IMR-90 (cell line): ENCODE measurements around the gene HMBS. TPM values are rescaled to one million over a fixed set of nuclear protein-coding genes. Genes with fewer than 3 reads are reported as not detected.

Experiments used
- ATAC-seq: fragments of 200-7000 bp; cut with Tn5 transposase; 2 replicates; pipeline ENCODE4 v1.9.1; 2020; ENCODE audit warnings: low read depth, mild to moderate bottlenecking, moderate library complexity
- BruUV-seq: library from RNA; stranded (reverse); fragments of 400-500 nt; replicated peaks from 2 replicates; lab custom pipeline; 2021; lab: Mats Ljungman, UMichigan
- CTCF ChIA-PET: fragments of 300-600 bp; formaldehyde crosslinking; extraction: SDS; loops from one replicate; lab custom pipeline; 2021; ENCODE audit warnings: antibody characterized with exemption; lab: Yijun Ruan, JAX
- POLR2A ChIA-PET: fragments of 300-600 bp; sonication (Branson Sonifier 250); formaldehyde crosslinking; loops from one replicate; lab custom pipeline; 2022; ENCODE audit warnings: antibody characterized with exemption; ENCODE audit not compliant: unreplicated experiment; lab: Charles Lee
- DNase-seq: peaks from one replicate; pipeline ENCODE4 v3.0.0; 2013
- H2AFZ ChIP-seq: replicated peaks from 2 replicates; pipeline ENCODE3; 2013; ENCODE audit warnings: low read length, mild to moderate bottlenecking; ENCODE audit not compliant: poor library complexity
- H2AK5ac ChIP-seq: 2 replicates; pipeline ENCODE4 v1.6.1; 2013; ENCODE audit warnings: low read depth, low read length, inconsistent platforms
- H2AK9ac ChIP-seq: replicated peaks from 2 replicates; pipeline ENCODE3; 2013; ENCODE audit warnings: mild to moderate bottlenecking, low read depth, low read length, moderate library complexity; ENCODE audit not compliant: poor library complexity
- H2BK120ac ChIP-seq: 2 replicates; pipeline ENCODE4 v1.6.1; 2013; ENCODE audit warnings: low read depth, low read length, inconsistent platforms
- H2BK15ac ChIP-seq: 3 replicates; pipeline ENCODE4 v1.6.1; 2013; ENCODE audit warnings: low read depth, low read length, inconsistent platforms
- H2BK20ac ChIP-seq: 2 replicates; pipeline ENCODE4 v1.6.1; 2013; ENCODE audit warnings: low read depth, mild to moderate bottlenecking, inconsistent platforms, low read length, moderate library complexity
- H2BK5ac ChIP-seq: 2 replicates; pipeline ENCODE4 v1.6.1; 2013; ENCODE audit warnings: mild to moderate bottlenecking, low read depth, low read length, inconsistent platforms; ENCODE audit not compliant: poor library complexity, severe bottlenecking
- H3K14ac ChIP-seq: replicated peaks from 2 replicates; pipeline ENCODE4 v1.6.1; 2013; ENCODE audit warnings: low read depth, low read length, inconsistent platforms
- H3K18ac ChIP-seq: 2 replicates; pipeline ENCODE4 v1.6.1; 2013; ENCODE audit warnings: low read depth, low read length, control low read depth
- H3K23ac ChIP-seq: 2 replicates; pipeline ENCODE4 v1.6.1; 2013; ENCODE audit warnings: low read depth, low read length, inconsistent platforms
- H3K27ac ChIP-seq: 2 replicates; pipeline ENCODE4 v1.5.1; 2013; ENCODE audit warnings: mild to moderate bottlenecking, control low read depth, low read length; ENCODE audit not compliant: insufficient read depth
- H3K27me3 ChIP-seq: 2 replicates; pipeline ENCODE4 v1.6.1; 2013; ENCODE audit warnings: low read length; ENCODE audit not compliant: control insufficient read depth, insufficient read depth
- H3K36me3 ChIP-seq: 2 replicates; pipeline ENCODE4 v1.6.1; 2013; ENCODE audit warnings: low read length, mixed read lengths; ENCODE audit not compliant: control insufficient read depth, insufficient read depth
- H3K4ac ChIP-seq: 2 replicates; pipeline ENCODE4 v1.6.1; 2013; ENCODE audit warnings: low read depth, low read length, inconsistent platforms
- H3K4me1 ChIP-seq: 2 replicates; pipeline ENCODE4 v1.6.1; 2013; ENCODE audit warnings: low read length, mixed read lengths; ENCODE audit not compliant: control insufficient read depth, insufficient read depth
- H3K4me2 ChIP-seq: 2 replicates; pipeline ENCODE4 v1.6.1; 2013; ENCODE audit warnings: low read depth, mild to moderate bottlenecking, control low read depth, low read length, moderate library complexity
- H3K4me3 ChIP-seq: 2 replicates; pipeline ENCODE4 v1.5.1; 2013; ENCODE audit warnings: low read depth, mild to moderate bottlenecking, control low read depth, low read length, moderate library complexity; ENCODE audit not compliant: insufficient read depth
- H3K56ac ChIP-seq: 2 replicates; pipeline ENCODE4 v1.6.1; 2013; ENCODE audit warnings: low read length, inconsistent platforms; ENCODE audit not compliant: insufficient read depth; ENCODE audit errors: extremely low read depth
- H3K79me1 ChIP-seq, 2 experiments: 2 replicates each; pipeline ENCODE4 v1.6.1; 2013; ENCODE audit warnings: low read length in 2 of 2, inconsistent platforms in 1 of 2, low read depth in 1 of 2
- H3K9ac ChIP-seq: 2 replicates; pipeline ENCODE4 v1.6.1; 2013; ENCODE audit warnings: low read depth, low read length, control low read depth
- H3K9me1 ChIP-seq: 2 replicates; pipeline ENCODE4 v1.6.1; 2013; ENCODE audit warnings: low read length, inconsistent platforms; ENCODE audit not compliant: insufficient read depth
- H3K9me3 ChIP-seq: 2 replicates; pipeline ENCODE4 v1.6.1; 2013; ENCODE audit warnings: low read length; ENCODE audit not compliant: control insufficient read depth, insufficient read depth
- H4K20me1 ChIP-seq: 2 replicates; pipeline ENCODE4 v1.6.1; 2013; ENCODE audit warnings: low read length, inconsistent platforms; ENCODE audit not compliant: insufficient read depth
- H4K5ac ChIP-seq: 2 replicates; pipeline ENCODE4 v1.6.1; 2013; ENCODE audit warnings: mild to moderate bottlenecking, low read depth, low read length, control low read depth
- H4K8ac ChIP-seq, 2 experiments: 2 replicates each; pipeline ENCODE4 v1.6.1; 2013; ENCODE audit warnings: low read depth in 2 of 2, low read length in 2 of 2, control low read depth in 1 of 2, inconsistent platforms in 1 of 2
- H4K91ac ChIP-seq: 2 replicates; pipeline ENCODE4 v1.6.1; 2013; ENCODE audit warnings: low read depth, low read length, inconsistent platforms; ENCODE audit not compliant: insufficient read depth
- BHLHE40 ChIP-seq: fragments of 150-350 bp; IDR thresholded peaks from 2 replicates; pipeline ENCODE4 v1.6.1; 2016; ENCODE audit warnings: mild to moderate bottlenecking, low read depth, low read length
- CEBPB ChIP-seq: IDR thresholded peaks from 2 replicates; pipeline ENCODE4 v1.6.1; 2012; ENCODE audit warnings: low read depth, low read length, improper control_type of control experiment
- ELK1 ChIP-seq: fragments of 150-350 bp; IDR thresholded peaks from 2 replicates; pipeline ENCODE4 v1.6.1; 2016; ENCODE audit warnings: low read depth, mild to moderate bottlenecking, low read length, moderate library complexity, borderline replicate concordance
- FOS ChIP-seq: fragments of 150-350 bp; IDR thresholded peaks from 2 replicates; pipeline ENCODE4 v1.6.1; 2016; ENCODE audit warnings: low read depth, low read length
- MAFK ChIP-seq: IDR thresholded peaks from 2 replicates; pipeline ENCODE4 v1.6.1; 2012; ENCODE audit warnings: low read depth, low read length, improper control_type of control experiment
- MAZ ChIP-seq: IDR thresholded peaks from 2 replicates; pipeline ENCODE4 v1.6.1; 2012; ENCODE audit warnings: low read depth, mild to moderate bottlenecking, low read length, improper control_type of control experiment, moderate library complexity, borderline replicate concordance
- MXI1 ChIP-seq: IDR thresholded peaks from 2 replicates; pipeline ENCODE4 v1.6.1; 2012; ENCODE audit warnings: low read depth, mild to moderate bottlenecking, low read length, moderate library complexity, borderline replicate concordance
- POLR2A ChIP-seq: IDR thresholded peaks from 2 replicates; pipeline ENCODE4 v1.6.1; 2012; ENCODE audit warnings: mild to moderate bottlenecking, low read depth, low read length
- RAD21 ChIP-seq: IDR thresholded peaks from 2 replicates; pipeline ENCODE4 v1.6.1; 2012; ENCODE audit warnings: low read length, improper control_type of control experiment
- RCOR1 ChIP-seq: IDR thresholded peaks from 2 replicates; pipeline ENCODE4 v1.6.1; 2012; ENCODE audit warnings: mild to moderate bottlenecking, low read length, improper control_type of control experiment; ENCODE audit not compliant: insufficient replicate concordance
- RFX5 ChIP-seq: IDR thresholded peaks from 2 replicates; pipeline ENCODE4 v1.8.0; 2012; ENCODE audit warnings: low read depth, mild to moderate bottlenecking, low read length, moderate library complexity
- SMC3 ChIP-seq: fragments of 150-350 bp; IDR thresholded peaks from 2 replicates; pipeline ENCODE4 v1.6.1; 2016; ENCODE audit warnings: low read depth, mild to moderate bottlenecking, antibody characterized with exemption, low read length, moderate library complexity
- WGBS, 2 experiments: methylation state at CpG; one replicate each; pipeline versions ENCODE4 v1.1.5 to v1.1.7; 2013; ENCODE audit warnings: missing lambda C conversion rate in 2 of 2; ENCODE audit not compliant: insufficient read length in 1 of 2; ENCODE audit errors: extremely low coverage in 2 of 2; 5-methylcytosine and 5-hydroxymethylcytosine counted together
- dilution Hi-C: fragments of 300-500 bp; cut with HindIII; formaldehyde crosslinking; loops from one replicate; pipeline ENCODE4 v1.14.3; 2018; ENCODE audit warnings: low sequenced_read_pairs; ENCODE audit not compliant: unreplicated experiment
- in situ Hi-C: fragments of 300-500 bp; cut with MboI; formaldehyde crosslinking; loops from 3 replicates; pipeline ENCODE4 v1.14.3; 2019; ENCODE audit warnings: low sequenced_read_pairs, inconsistent platforms, mixed read lengths
- intact Hi-C: fragments of 100-400 bp; cut with micrococcal nuclease; formaldehyde crosslinking; loops from 2 replicates; pipeline ENCODE4 v1.10.0; 2022
- polyA plus RNA-seq, 3 experiments: library from polyadenylated mRNA; depleted of rRNA; stranded (reverse); fragments of >200 nt; gene quantifications; 2 replicates each; pipeline ENCODE4 v1.2.3, GENCODE V29; 2012; ENCODE audit warnings: low replicate concordance in 1 of 3
- total RNA-seq: library from RNA; depleted of rRNA; stranded (reverse); fragments of >200 nt; gene quantifications from 2 replicates; pipeline ENCODE4 v1.2.3, GENCODE V29; 2012
- TF ChIP-seq, protein P1 (sequence below): fragments of 150-350 bp; IDR thresholded peaks from 2 replicates; pipeline ENCODE4 v1.6.1; 2017; ENCODE audit warnings: mild to moderate bottlenecking, antibody characterized with exemption, low read length, low read depth
- TF ChIP-seq, protein P2 (sequence below): conservative IDR thresholded peaks from 2 replicates; pipeline ENCODE4 v1.5.1; 2012; ENCODE audit warnings: mild to moderate bottlenecking, low read depth, low read length, improper control_type of control experiment

The HMBS gene
- total and polyA plus RNA-seq, 2 of the 4 experiments (the other 2 are of a cell fraction) = 17.9 to 59.5 TPM

DNA sequence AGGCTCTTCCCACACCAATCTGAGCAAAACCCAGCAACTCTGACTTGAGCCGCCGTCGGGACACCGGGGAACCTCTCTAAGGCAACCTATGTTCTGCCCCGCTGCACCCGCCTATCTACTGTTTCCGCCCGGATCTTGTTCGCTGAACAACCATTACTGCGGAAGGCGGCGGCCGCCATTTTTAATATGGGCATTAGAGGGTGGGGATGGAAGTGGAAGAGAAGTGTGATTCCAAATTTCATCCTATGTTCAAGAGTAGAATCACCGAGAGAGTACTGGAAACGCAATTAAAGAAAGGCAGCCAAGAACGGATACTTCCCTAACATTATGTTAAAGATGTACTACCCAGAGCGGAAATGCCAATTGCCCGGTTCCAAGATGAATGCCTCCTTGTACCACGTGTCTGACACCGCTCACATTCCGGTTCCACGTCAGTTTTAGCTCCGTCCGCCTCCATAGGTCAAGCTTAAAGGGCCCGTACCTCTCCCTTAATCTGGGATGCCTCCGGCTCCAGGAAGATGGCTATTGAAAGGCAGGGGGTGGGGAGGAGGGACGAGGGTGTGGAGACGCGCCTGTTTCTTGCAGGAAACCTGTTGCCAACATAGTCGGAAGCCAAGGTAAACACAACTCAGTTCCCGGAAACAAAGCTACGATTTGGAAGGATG lies 17.2 kb downstream of the HMBS start, which contains the start of gene DPAGT1:
DPAGT1 (minus strand) TSS at position 95 of the 665 bp plus-strand sequence. CDS start 198 bp downstream, outside the sequence.
- Histone ChIP-seq H3K36me3 (peaks cover 9% of the 10 kb centered on the region; the same call in 1 of the 2 replicates), H3K4ac (peak within 1 kb of the TSS; percentile 94), H3K56ac (peak within 1 kb of the TSS; percentile 99), H3K4me3 (peak within 1 kb of the TSS; percentile 72), H2BK20ac (peak within 1 kb of the TSS; percentile 98), H2BK15ac (peak within 1 kb of the TSS; percentile 96; the same call in 2 of the 3 replicates), H3K79me1 (peaks cover 24 to 55% of the 10 kb centered on the region in 2 experiments), H2BK5ac (peak within 1 kb of the TSS; percentile 98), H3K9me3 (no peaks in the 10 kb centered on the region), H3K27me3 (no peaks in the 10 kb centered on the region), H3K18ac (peak within 1 kb of the TSS; percentile 90), H4K5ac (peak within 1 kb of the TSS; percentile 87), H3K14ac (peak within 1 kb of the TSS; percentile 99), H3K4me1 (peaks cover 8% of the 10 kb centered on the region), H3K27ac (peak within 1 kb of the TSS; percentile 80), H2AK9ac (peak within 1 kb of the TSS; percentile 97), H4K20me1 (no peaks in the 10 kb centered on the region), H4K91ac (peak within 1 kb of the TSS; percentile 98), H2BK120ac (peak within 1 kb of the TSS; percentile 99), H3K4me2 (peak within 1 kb of the TSS; percentile 87), H3K9me1 (peaks cover 17% of the 10 kb centered on the region), H3K9ac (peak within 1 kb of the TSS; percentile 76), H2AFZ (peak within 1 kb of the TSS; percentile 97), H2AK5ac (peak within 1 kb of the TSS; percentile 96), H4K8ac (peak within 1 kb of the TSS; percentile 72 to 100), H3K23ac (peak within 1 kb of the TSS; percentile 100)
- intact Hi-C loops = loop anchor here (1.0 to 10.0 kb wide), 3 partner anchors 95 to 373 kb away; no protein-coding TSS in a partner anchor
- no TSS peak for BruUV-seq
- POLR2A ChIA-PET = interaction anchor here (0.6 to 1.5 kb wide), 5 partner anchors 10 to 736 kb away, joined by 3 to 13 read pairs (median 6); partner anchors contain the start of gene HMBS
- DNase-seq (peak; percentile 97), ATAC-seq (peak; percentile 86)
- dilution Hi-C loops = no loop called here
- no CpG with 5 or more reads among the region's 32 CpGs for WGBS, 2 experiments
- in situ Hi-C loops = loop anchor here (5.0 kb wide), 1 partner anchor 95 kb away; no protein-coding TSS in a partner anchor
- CTCF ChIA-PET = interaction anchor here (1.3 to 1.8 kb wide), 2 partner anchors 44 to 236 kb away, joined by 3 to 9 read pairs; no protein-coding TSS in a partner anchor
- TF ChIP-seq RAD21 = no peak
- no peak for TF ChIP-seq RFX5
- TF ChIP-seq MAZ = 0 out of 2 replicates have a peak, but pooled peaks have one; percentile 26
- TF ChIP-seq SMC3 = no peak
- TF ChIP-seq BHLHE40 = no peak
- no peak for TF ChIP-seq MAFK
- no peak for TF ChIP-seq FOS
- TF ChIP-seq RCOR1 = no peak
- no peak for TF ChIP-seq ELK1
- TF ChIP-seq CEBPB = no peak
- TF ChIP-seq, protein P1, sequence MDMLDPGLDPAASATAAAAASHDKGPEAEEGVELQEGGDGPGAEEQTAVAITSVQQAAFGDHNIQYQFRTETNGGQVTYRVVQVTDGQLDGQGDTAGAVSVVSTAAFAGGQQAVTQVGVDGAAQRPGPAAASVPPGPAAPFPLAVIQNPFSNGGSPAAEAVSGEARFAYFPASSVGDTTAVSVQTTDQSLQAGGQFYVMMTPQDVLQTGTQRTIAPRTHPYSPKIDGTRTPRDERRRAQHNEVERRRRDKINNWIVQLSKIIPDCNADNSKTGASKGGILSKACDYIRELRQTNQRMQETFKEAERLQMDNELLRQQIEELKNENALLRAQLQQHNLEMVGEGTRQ = peak; percentile 95
- peak; percentile 68; the same call in 1 of the 2 replicates for TF ChIP-seq MXI1
- TF ChIP-seq, protein P2, sequence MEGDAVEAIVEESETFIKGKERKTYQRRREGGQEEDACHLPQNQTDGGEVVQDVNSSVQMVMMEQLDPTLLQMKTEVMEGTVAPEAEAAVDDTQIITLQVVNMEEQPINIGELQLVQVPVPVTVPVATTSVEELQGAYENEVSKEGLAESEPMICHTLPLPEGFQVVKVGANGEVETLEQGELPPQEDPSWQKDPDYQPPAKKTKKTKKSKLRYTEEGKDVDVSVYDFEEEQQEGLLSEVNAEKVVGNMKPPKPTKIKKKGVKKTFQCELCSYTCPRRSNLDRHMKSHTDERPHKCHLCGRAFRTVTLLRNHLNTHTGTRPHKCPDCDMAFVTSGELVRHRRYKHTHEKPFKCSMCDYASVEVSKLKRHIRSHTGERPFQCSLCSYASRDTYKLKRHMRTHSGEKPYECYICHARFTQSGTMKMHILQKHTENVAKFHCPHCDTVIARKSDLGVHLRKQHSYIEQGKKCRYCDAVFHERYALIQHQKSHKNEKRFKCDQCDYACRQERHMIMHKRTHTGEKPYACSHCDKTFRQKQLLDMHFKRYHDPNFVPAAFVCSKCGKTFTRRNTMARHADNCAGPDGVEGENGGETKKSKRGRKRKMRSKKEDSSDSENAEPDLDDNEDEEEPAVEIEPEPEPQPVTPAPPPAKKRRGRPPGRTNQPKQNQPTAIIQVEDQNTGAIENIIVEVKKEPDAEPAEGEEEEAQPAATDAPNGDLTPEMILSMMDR = no peak
- peak; percentile 41; the same call in 1 of the 2 replicates for TF ChIP-seq POLR2A
